Measurements from ENCODE around the gene NPIPB8. TPM values are rescaled to one million over a fixed set of nuclear protein-coding genes. Genes with fewer than 3 reads are reported as not detected.

The NPIPB8 gene
- total and polyA plus RNA-seq, 2 donors (not counting 3 experiments of a cell fraction or from before 2014, with no cell fraction given), result 0.11 TPM; not detected in 1

GRCh38 chr16:28616636-28617035 lies 21.2 kb upstream of the NPIPB8 start:
- Histone ChIP-seq H3K4me1 (ENCODE audit: control insufficient read depth, extremely low read depth, insufficient read depth, low read length) (no peaks in the 10 kb centered on the region), H3K79me2 (ENCODE audit: control insufficient read depth, insufficient read depth, low read length) (no peaks in the 10 kb centered on the region), H3K9me3 (replicated peaks; ENCODE audit: control insufficient read depth, insufficient read depth, low read length) (no peaks in the 10 kb centered on the region), H4K20me1 (replicated peaks; ENCODE audit: control insufficient read depth, extremely low read depth, insufficient read depth, low read length) (no peaks in the 10 kb centered on the region), H3K4me2 (ENCODE audit: insufficient read depth, low read length) (no peak overlapping the region), H3K9me1 (replicated peaks; ENCODE audit: control insufficient read depth, extremely low read depth, insufficient read depth, low read length) (no peaks in the 10 kb centered on the region), H3K4me3 (replicated peaks in 1 of 3; ENCODE audit: insufficient read depth in 1 of 3, low read depth in 1 of 3, low read length in 3 of 3) (no peak overlapping the region), H3K27ac (ENCODE audit: insufficient read depth, low read depth, low read length) (no peak overlapping the region), H3K27me3 (ENCODE audit: control insufficient read depth in 2 of 2, insufficient read depth in 2 of 2, low read length in 2 of 2) (no peaks in the 10 kb centered on the region), H3K9ac (replicated peaks; ENCODE audit: extremely low read depth, insufficient read depth, low read length) (no peak overlapping the region), H3K36me3 (ENCODE audit: control insufficient read depth in 2 of 2, extremely low read depth in 1 of 2, insufficient read depth in 2 of 2, low read length in 2 of 2) (no peaks in the 10 kb centered on the region), H2AFZ (ENCODE audit: low read depth, low read length) (no peak overlapping the region)
- dilution Hi-C loops (cut with MboI; ENCODE audit: extremely low pct_ligation_motif_present, low sequenced_read_pairs), result no loop called here
- ChIA-PET POLR2A (no interaction called here), CTCF (interaction anchor here (1.3 to 1.6 kb wide), 3 partner anchors 13 to 125 kb away, joined by 3 to 4 read pairs (median 4); no protein-coding TSS in a partner anchor)
- DNase-seq (ENCODE audit: low read depth, low spot score) (no peak), FAIRE-seq (no peak)
- intact Hi-C loops (cut with micrococcal nuclease), result loop anchor here (5.0 kb wide), 2 partner anchors 89 to 294 kb away; no protein-coding TSS in a partner anchor
- no TSS peak for BruUV-seq (replicated peaks)
- TF ChIP-seq CTCF (IDR thresholded peaks at IDR 0.05; ENCODE audit: extremely low read depth in 1 of 2, insufficient read depth in 1 of 2, low read depth in 1 of 2, low read length in 2 of 2) (no peak), FOS (IDR thresholded peaks at IDR 0.05; ENCODE audit: borderline replicate concordance, insufficient read depth, low read length) (no peak), GATA2 (IDR thresholded peaks at IDR 0.05; ENCODE audit: insufficient read depth, insufficient read length, low read depth, low read length) (no peak), MYC (IDR thresholded peaks at IDR 0.05; ENCODE audit: low read depth, low read length) (no peak), POLR2A (IDR thresholded peaks at IDR 0.05; ENCODE audit: low read depth, low read length) (no peak), POLR2AphosphoS5 (IDR thresholded peaks at IDR 0.05; ENCODE audit: insufficient read depth, low read depth, low read length) (no peak), MAX (IDR thresholded peaks at IDR 0.05; ENCODE audit: insufficient read depth, insufficient read length) (no peak), JUN (IDR thresholded peaks at IDR 0.05; ENCODE audit: borderline replicate concordance, insufficient read depth, insufficient read length, low read depth) (no peak), EZH2 (IDR thresholded peaks at IDR 0.05; ENCODE audit: borderline replicate concordance, low read depth, low read length, severe bottlenecking) (no peak)
